HL-60 (cell line): ENCODE results near the gene C1orf167.

Experiments
- DNase-seq, 2 experiments: peaks; one replicate each; pipeline ENCODE4 v3.0.0-alpha.2; 2010 to 2020; ENCODE audit warnings: low read depth in 1 of 2, low spot score in 1 of 2
- H3K27ac ChIP-seq: fragments of 250-450 bp; sonication (Bioruptor Pico); replicated peaks from 2 replicates; pipeline ENCODE4 v1.5.1; 2020; ENCODE audit warnings: mild to moderate bottlenecking, moderate library complexity
- H3K27me3 ChIP-seq: fragments of 250-450 bp; sonication (Bioruptor Pico); 2 replicates; pipeline ENCODE4 v1.5.1; 2021; ENCODE audit warnings: mild to moderate bottlenecking, moderate library complexity; ENCODE audit not compliant: insufficient read depth, poor library complexity, severe bottlenecking
- H3K4me3 ChIP-seq: replicated peaks from 2 replicates; pipeline ENCODE4 v1.5.1; 2011; ENCODE audit warnings: mild to moderate bottlenecking, control low read depth, low read length; ENCODE audit not compliant: insufficient read depth
- GABPA ChIP-seq: IDR thresholded peaks from 2 replicates; pipeline ENCODE4 v1.6.1; 2012; ENCODE audit warnings: low read depth
- POLR2AphosphoS5 ChIP-seq: IDR thresholded peaks from 2 replicates; pipeline ENCODE4 v1.6.1; 2012; ENCODE audit warnings: low read depth
- REST ChIP-seq: IDR thresholded peaks from 2 replicates; pipeline ENCODE4 v1.6.1; 2012; ENCODE audit warnings: low read depth; ENCODE audit not compliant: insufficient replicate concordance
- SPI1 ChIP-seq: IDR thresholded peaks from 2 replicates; pipeline ENCODE4 v1.6.1; 2012; ENCODE audit warnings: low read depth, mild to moderate bottlenecking, borderline replicate concordance
- TF ChIP-seq, protein P1 (sequence below): IDR thresholded peaks from one replicate; pipeline ENCODE4 v1.5.1; 2011; ENCODE audit warnings: low read length, control low read depth, inconsistent platforms; ENCODE audit not compliant: insufficient read depth

The C1orf167 gene

GRCh38 chr1:11735531-11735853 is 26.5 kb upstream of the C1orf167 start:
- peak overlapping the region; percentile 98 for H3K27ac ChIP-seq
- no peak for DNase-seq
- peak overlapping the region; percentile 79; the same call in 1 of the 2 replicates for H3K4me3 ChIP-seq
- TF ChIP-seq GABPA (no peak), REST (no peak), SPI1 (no peak), POLR2AphosphoS5 (no peak)
- TF ChIP-seq, protein P1, sequence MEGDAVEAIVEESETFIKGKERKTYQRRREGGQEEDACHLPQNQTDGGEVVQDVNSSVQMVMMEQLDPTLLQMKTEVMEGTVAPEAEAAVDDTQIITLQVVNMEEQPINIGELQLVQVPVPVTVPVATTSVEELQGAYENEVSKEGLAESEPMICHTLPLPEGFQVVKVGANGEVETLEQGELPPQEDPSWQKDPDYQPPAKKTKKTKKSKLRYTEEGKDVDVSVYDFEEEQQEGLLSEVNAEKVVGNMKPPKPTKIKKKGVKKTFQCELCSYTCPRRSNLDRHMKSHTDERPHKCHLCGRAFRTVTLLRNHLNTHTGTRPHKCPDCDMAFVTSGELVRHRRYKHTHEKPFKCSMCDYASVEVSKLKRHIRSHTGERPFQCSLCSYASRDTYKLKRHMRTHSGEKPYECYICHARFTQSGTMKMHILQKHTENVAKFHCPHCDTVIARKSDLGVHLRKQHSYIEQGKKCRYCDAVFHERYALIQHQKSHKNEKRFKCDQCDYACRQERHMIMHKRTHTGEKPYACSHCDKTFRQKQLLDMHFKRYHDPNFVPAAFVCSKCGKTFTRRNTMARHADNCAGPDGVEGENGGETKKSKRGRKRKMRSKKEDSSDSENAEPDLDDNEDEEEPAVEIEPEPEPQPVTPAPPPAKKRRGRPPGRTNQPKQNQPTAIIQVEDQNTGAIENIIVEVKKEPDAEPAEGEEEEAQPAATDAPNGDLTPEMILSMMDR = no peak
- H3K27me3 ChIP-seq = no peaks in the 10 kb centered on the region

DNA sequence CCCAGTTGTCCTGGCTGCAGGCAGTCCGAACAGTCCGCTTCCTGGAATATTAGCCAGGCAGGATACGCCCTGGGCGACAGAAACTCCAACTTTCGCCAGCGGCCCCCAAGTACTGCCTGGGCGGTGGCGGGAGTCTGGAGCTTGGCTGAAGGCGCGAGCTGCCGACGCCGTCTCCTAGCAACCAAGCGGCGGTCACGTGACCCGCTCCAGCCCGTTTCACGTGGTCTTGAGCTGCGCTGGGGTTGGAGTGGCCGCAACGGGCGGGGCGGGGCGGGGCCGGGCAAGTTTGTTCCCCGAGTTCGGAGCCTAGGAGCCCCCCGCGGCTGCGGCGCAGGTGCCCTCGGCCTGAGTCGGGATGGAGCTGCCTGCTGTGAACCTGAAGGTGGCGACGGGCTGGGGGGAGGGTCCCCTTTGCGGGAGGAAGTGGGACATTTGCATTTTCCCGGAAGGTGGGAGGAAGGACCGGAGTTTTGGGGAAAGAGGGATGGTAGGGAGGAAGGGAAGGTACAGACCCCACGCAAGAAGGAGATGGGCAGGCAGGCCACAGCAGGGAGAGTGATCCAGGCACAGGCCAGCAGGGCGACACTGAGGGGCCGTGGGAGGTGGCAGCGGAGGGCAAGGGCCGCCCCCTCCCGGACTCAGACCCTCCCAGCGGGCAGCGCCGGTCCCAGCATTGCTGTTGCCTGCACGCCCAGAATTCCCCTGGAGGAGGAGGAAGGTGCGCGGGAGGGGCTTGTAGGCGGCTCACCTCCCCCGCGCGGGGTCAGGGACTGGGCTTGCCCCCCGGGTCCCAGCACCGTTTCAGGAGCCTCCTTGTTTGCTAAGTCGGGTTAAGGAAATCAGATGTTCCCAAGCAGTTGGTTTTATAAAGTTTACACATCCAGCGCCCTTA is 25.9 kb upstream of the C1orf167 start, which contains the start of gene AGTRAP:
TSS of gene AGTRAP (plus strand) at position 283 of the 892 bp plus-strand sequence. CDS start at position 356, 73 bp downstream.
- peak; percentile 96 for DNase-seq
- Histone ChIP-seq H3K27me3 (no peaks in the 10 kb centered on the region), H3K27ac (peak within 1 kb of the TSS; percentile 98), H3K4me3 (peak within 1 kb of the TSS; percentile 79)
- no peak for TF ChIP-seq SPI1
- peak; percentile 54 for TF ChIP-seq POLR2AphosphoS5
- TF ChIP-seq, protein P1 = no peak

DNA sequence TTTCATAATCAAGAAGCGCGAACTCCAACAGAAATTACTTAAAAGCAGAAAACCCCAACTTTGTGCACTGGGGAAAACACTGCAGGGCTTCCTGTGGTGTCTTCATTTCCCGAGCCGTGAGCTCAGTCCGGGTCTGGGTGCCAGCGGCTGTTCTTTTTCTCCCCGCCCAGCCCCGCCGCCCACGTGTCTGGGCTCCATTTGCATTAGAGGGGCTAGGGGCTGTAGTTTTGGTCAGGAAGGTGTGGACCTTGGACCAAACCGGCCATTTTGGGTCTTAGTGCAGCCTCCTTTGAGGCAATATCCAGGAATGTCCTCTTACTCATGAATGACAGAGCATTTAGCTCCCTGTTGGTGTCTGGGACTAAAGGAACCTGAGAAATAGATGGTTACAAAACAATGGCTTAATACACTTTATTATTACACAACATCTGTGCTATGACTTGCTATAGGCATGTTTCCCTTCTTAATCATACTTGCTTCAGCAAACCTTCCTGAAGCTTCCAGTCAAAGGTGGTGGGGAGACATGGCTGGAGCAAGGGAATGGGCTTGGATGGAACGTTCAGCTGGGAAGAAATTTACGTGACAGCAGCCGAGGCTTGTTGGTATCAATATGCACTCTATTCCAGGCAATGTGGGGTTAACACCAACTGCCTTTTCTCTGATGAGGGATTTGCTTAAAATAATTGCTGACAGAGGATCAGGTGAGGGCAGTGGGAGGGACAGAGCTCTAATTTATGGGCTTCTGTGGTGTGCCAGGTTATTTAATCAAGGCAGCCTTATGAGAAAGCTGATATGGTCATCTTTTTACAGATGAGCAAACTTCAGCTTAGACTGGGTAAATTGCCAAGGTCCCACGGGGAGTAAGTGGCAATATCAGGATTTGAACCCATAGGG is 25.0 kb upstream of the C1orf167 start:
- peak overlapping the region; percentile 98 for H3K27ac ChIP-seq
- peak; percentile 88 to 94 for DNase-seq
- no peaks in the 10 kb centered on the region for H3K27me3 ChIP-seq
- peak overlapping the region; percentile 79 for H3K4me3 ChIP-seq
- no peak for TF ChIP-seq REST
- TF ChIP-seq POLR2AphosphoS5 = no peak; the same call in 1 of the 2 replicates
- no peak for TF ChIP-seq SPI1
- TF ChIP-seq GABPA = no peak
- TF ChIP-seq, protein P1 = no peak
